HG02840 (cell line): ENCODE data around the gene DSTYK.
A peak's percentile ranks its signal among the peaks of the same experiment; 100 is the strongest.

Experiments
- ATAC-seq: cut with Tn5 transposase; IDR thresholded peaks from one replicate; pipeline ENCODE4 v1.9.1; 2021; ENCODE audit warnings: mild to moderate bottlenecking, moderate library complexity, moderate number of reproducible peaks; ENCODE audit not compliant: unreplicated experiment, low FRiP score

Gene DSTYK

GRCh38 chr1:205224736-205225135 lies 13.2 kb upstream of the DSTYK start:
- ATAC-seq: no peak

- ATAC-seq: no peak
Observed at GRCh38 chr1:205220421-205220820, 8.9 kb upstream of the DSTYK start.

GRCh38 chr1:205217418-205217817 lies 5.9 kb upstream of the DSTYK start:
- ATAC-seq: no peak

- ATAC-seq: no peak
Observed at GRCh38 chr1:205216588-205216987, 5.1 kb upstream of the DSTYK start.

- no peak for ATAC-seq
Observed at GRCh38 chr1:205214756-205215155, 3.3 kb upstream of the DSTYK start.

GRCh38 chr1:205211839-205212536 lies 486 bp upstream of the DSTYK start:
- peak; percentile 19 for ATAC-seq

- peak; percentile 18 for ATAC-seq
Observed at GRCh38 chr1:205210756-205211168, 740 bp downstream of the DSTYK start.

GRCh38 chr1:205208811-205209210 lies 2.7 kb downstream of the DSTYK start:
- no peak for ATAC-seq

- no peak for ATAC-seq
Observed at GRCh38 chr1:205205055-205205454, 6.4 kb downstream of the DSTYK start.

- ATAC-seq: no peak
Observed at GRCh38 chr1:205204552-205204951, 7.0 kb downstream of the DSTYK start.

GRCh38 chr1:205199931-205200299 lies 11.6 kb downstream of the DSTYK start:
- ATAC-seq: no peak

- ATAC-seq: no peak
Observed at GRCh38 chr1:205199090-205199930, 12.2 kb downstream of the DSTYK start.

- no peak for ATAC-seq
Observed at GRCh38 chr1:205192287-205192686, 19.2 kb downstream of the DSTYK start.

- no peak for ATAC-seq
Observed at GRCh38 chr1:205191622-205192021, 19.9 kb downstream of the DSTYK start.

- no peak for ATAC-seq
Observed at GRCh38 chr1:205190845-205191577, 20.5 kb downstream of the DSTYK start.

- ATAC-seq: no peak
Observed at GRCh38 chr1:205189131-205189530, 22.4 kb downstream of the DSTYK start.

- ATAC-seq: no peak
Observed at GRCh38 chr1:205188596-205188995, 22.9 kb downstream of the DSTYK start.

- ATAC-seq: no peak
Observed at GRCh38 chr1:205188098-205188497, 23.4 kb downstream of the DSTYK start.

- ATAC-seq: no peak
Observed at GRCh38 chr1:205187420-205187819, 24.1 kb downstream of the DSTYK start.

- no peak for ATAC-seq
Observed at GRCh38 chr1:205186191-205186590, 25.3 kb downstream of the DSTYK start.

- no peak for ATAC-seq
Observed at GRCh38 chr1:205183676-205184335, 27.7 kb downstream of the DSTYK start.
